Fibroblast of the aortic adventitia (primary cell): ENCODE measurements around the gene GEMIN4. TPM values are rescaled to one million over a fixed set of nuclear protein-coding genes. Genes with fewer than 3 reads are reported as not detected.

Experiments
- DNase-seq: peaks from one replicate; pipeline ENCODE4 v3.0.0-alpha.2; 2010; ENCODE audit warnings: low read depth
- H3K4me3 ChIP-seq: 2 replicates; pipeline ENCODE4 v1.5.1; 2011; ENCODE audit warnings: low read depth, mild to moderate bottlenecking, control low read depth, low read length, moderate library complexity
- total RNA-seq: library from RNA; depleted of rRNA; stranded (reverse); fragments of >200 nt; gene quantifications from 2 replicates; pipeline ENCODE4 v1.2.3, GENCODE V29; 2012; ENCODE audit warnings: low replicate concordance
- TF ChIP-seq, protein P1 (sequence below): IDR thresholded peaks from 2 replicates; pipeline ENCODE4 v1.5.1; 2011; ENCODE audit warnings: mild to moderate bottlenecking, low read length, control low read depth, inconsistent platforms; ENCODE audit not compliant: insufficient read depth

Gene GEMIN4
- total RNA-seq, 1 donor, result 16.7 TPM

DNA sequence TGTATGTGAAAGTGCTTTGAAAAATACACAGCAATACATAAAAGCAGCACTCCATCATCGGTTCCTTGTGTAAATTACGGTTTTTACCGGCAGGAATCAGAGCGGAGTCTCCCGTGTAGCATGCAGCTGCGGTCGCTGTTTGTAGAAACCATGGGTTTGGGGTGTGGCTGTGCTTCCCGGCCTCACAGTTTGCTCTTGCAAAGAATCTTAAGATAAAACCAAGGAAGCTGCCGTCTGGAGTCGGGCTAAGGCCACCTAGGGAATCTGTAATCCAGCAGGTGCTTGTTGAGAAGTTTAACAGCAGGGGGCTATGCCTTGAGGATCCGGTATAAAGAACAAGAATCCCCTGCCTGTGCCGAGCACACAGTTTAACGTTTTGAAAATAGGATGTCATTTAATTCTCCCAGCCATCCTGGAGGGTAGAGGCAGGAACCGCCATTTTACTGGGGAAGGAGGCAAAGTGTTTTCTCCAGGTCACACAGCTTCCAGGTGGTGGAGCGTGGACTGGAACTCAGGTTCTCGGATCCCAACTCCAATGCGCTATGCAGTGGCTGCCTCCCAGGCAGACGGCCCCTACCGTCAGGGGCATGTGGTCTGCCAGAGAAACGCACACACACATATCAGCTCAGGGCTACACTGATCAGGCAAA is 25.7 kb downstream of the GEMIN4 start:
- TF ChIP-seq, protein P1, sequence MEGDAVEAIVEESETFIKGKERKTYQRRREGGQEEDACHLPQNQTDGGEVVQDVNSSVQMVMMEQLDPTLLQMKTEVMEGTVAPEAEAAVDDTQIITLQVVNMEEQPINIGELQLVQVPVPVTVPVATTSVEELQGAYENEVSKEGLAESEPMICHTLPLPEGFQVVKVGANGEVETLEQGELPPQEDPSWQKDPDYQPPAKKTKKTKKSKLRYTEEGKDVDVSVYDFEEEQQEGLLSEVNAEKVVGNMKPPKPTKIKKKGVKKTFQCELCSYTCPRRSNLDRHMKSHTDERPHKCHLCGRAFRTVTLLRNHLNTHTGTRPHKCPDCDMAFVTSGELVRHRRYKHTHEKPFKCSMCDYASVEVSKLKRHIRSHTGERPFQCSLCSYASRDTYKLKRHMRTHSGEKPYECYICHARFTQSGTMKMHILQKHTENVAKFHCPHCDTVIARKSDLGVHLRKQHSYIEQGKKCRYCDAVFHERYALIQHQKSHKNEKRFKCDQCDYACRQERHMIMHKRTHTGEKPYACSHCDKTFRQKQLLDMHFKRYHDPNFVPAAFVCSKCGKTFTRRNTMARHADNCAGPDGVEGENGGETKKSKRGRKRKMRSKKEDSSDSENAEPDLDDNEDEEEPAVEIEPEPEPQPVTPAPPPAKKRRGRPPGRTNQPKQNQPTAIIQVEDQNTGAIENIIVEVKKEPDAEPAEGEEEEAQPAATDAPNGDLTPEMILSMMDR, result no peak
- no peak overlapping the region for H3K4me3 ChIP-seq
- DNase-seq, result no peak

DNA sequence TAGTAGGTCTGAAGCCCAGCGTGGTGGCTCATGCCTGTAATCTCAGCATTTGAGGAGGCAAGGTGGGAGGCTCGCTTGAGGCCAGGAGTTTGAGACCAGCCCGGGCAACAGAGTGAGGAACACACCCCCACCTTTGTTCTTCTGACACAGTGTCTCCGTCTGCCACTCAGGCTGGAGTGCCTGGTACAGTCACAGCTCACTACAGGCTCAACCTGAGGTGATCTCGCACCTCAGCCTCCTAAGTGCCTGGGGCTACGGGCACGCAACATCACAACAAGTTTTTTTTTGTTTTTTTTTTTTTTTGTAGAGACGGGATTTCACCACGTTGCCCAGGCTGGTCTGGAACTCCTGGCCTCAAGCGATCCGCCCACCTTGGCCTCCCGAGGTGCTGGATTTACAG is 26.3 kb downstream of the GEMIN4 start:
- TF ChIP-seq, protein P1, result no peak
- no peak overlapping the region for H3K4me3 ChIP-seq
- DNase-seq, result no peak

DNA sequence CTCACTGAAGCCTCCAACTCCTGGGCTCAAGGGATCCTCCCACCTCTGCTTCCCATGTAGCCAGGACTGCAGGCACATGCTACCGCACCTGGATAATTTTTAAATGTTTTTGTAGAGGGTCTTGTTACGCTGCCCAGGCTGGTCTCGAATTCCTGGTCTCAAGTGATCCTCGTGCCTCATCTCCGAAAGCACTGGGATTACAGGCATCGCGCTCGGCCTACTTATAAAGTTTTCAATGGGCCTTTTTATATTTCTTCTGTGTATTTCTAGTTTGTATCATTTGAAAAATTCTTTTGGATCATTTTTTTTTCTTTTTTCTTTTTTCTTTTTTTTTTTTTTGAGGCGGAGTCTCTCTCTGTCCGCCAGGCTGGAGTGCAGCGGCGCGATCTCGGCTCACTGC is 27.0 kb downstream of the GEMIN4 start:
- TF ChIP-seq, protein P1, result no peak
- H3K4me3 ChIP-seq, result no peak overlapping the region
- DNase-seq, result no peak

DNA sequence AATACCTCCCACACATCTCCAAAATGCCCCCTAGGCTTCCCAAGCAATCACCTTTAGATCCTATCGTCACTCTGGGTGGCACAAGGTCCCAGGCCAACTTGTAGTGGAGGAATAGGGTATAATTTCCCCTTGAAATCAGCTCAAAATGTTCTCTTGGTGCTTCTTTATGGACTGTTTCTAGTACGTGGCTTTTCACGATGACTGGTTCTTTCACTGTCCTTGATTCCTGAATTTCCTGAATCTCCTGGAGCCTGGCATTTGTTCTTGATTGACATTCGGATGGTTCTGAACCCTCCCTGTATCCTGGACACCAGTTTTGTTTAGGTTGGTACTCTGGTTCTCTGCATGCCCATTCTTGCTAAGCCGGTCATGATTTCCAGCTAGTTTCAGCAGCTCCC is 30.5 kb downstream of the GEMIN4 start:
- TF ChIP-seq, protein P1, result no peak
- DNase-seq, result no peak
- no peak overlapping the region for H3K4me3 ChIP-seq

DNA sequence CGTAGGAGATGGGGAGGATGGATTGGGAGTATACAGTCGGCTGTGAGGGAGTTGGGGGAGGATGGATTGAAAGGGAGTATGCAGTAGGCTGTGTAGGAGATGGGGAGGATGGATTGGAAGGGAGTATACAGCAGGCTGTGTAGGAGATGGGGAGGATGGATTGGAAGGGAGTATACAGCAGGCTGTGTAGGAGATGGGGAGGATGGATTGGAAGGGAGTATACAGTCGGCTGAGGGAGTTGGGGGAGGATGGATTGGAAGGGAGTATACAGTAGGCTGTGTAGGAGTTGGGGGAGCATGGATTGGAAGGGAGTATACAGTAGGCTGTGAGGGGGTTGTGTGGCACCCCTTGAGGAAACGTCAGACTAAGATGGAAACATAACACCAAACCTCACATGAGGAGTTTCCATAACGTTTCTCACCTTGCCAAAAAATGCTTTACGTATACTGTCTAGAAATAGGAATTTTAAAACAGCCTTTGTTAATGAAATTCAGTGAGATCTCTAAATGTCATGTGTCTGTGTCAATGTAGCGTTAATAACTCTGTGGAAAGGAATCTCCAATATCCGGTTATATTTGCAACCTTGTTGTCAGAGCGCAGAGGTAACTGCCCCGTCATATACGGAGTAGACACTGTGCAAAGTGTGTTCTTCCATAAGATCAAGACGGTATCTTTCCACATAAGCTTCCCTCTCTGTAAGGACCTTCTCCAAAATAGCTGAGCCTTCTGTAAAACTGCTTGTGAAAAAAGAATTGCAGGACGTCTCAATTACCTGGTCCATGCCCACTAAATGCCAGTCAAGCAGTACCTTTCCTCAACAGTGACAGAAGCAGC is 31.1 kb downstream of the GEMIN4 start:
- TF ChIP-seq, protein P1, result no peak
- H3K4me3 ChIP-seq, result no peak overlapping the region
- no peak for DNase-seq

DNA sequence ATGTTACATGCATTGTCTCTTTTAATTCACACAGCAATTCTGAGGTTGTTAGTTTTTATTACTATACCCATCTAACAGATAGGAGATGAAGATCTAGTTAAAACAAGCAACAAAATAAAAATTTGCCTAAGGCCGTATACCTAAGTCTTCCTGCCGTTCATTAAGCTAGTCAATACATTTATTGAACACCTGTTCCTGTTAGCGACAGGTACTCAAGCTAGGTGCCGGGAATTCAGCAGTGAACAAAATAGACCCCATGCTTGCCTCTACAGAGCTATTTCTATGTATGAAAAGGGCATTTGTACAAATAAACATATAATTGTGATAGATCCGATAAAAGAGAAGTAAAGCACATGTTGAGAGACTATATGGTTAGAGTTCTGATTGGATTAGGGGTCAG is 34.0 kb downstream of the GEMIN4 start:
- DNase-seq, result no peak
- no peak overlapping the region for H3K4me3 ChIP-seq
- TF ChIP-seq, protein P1, result no peak
